22Rv1 (cell line): ENCODE data around the gene ACTR3C.

Source experiments
- H3K27ac ChIP-seq: fragments of 450-650 bp; 2 replicates; pipeline ENCODE4 v1.5.1; 2017
- ZFX ChIP-seq: fragments of 450-650 bp; IDR thresholded peaks from 2 replicates; pipeline ENCODE4 v1.6.1; 2017; ENCODE audit warnings: antibody characterized with exemption, borderline replicate concordance
- TF ChIP-seq, protein P1 (sequence below): fragments of 450-650 bp; IDR thresholded peaks from 2 replicates; pipeline ENCODE4 v1.5.1; 2017; ENCODE audit warnings: mild to moderate bottlenecking

The ACTR3C gene

DNA sequence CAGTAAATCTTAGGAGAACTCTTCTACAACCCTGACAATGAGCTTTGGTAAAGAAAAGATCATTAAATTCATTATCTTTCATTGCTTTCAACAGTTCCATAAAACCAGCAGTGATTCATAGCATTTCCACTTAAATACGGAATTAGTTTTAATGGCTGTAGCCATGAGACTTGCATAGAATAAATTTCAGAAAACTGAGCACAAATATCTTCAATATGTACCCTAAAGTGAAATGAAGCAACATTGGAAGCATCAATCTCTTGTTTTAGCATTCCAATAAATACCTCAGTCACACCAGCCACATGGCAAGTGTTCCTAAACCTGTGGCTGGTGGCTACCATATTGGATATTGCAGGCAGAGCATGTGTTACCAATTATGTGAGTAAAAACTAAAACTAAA, 21.7 kb upstream of the ACTR3C start:
- H3K27ac ChIP-seq = no peak overlapping the region
- no peak for TF ChIP-seq ZFX

GRCh38 chr7:150344299-150344698, 21.0 kb upstream of the ACTR3C start:
- TF ChIP-seq, protein P1, sequence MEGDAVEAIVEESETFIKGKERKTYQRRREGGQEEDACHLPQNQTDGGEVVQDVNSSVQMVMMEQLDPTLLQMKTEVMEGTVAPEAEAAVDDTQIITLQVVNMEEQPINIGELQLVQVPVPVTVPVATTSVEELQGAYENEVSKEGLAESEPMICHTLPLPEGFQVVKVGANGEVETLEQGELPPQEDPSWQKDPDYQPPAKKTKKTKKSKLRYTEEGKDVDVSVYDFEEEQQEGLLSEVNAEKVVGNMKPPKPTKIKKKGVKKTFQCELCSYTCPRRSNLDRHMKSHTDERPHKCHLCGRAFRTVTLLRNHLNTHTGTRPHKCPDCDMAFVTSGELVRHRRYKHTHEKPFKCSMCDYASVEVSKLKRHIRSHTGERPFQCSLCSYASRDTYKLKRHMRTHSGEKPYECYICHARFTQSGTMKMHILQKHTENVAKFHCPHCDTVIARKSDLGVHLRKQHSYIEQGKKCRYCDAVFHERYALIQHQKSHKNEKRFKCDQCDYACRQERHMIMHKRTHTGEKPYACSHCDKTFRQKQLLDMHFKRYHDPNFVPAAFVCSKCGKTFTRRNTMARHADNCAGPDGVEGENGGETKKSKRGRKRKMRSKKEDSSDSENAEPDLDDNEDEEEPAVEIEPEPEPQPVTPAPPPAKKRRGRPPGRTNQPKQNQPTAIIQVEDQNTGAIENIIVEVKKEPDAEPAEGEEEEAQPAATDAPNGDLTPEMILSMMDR = no peak
- no peak for TF ChIP-seq ZFX
- no peak overlapping the region for H3K27ac ChIP-seq

GRCh38 chr7:150343225-150343624, 19.9 kb upstream of the ACTR3C start:
- H3K27ac ChIP-seq = no peak overlapping the region
- TF ChIP-seq ZFX = no peak

GRCh38 chr7:150342121-150342408, 18.7 kb upstream of the ACTR3C start:
- H3K27ac ChIP-seq = no peak overlapping the region
- TF ChIP-seq, protein P1 = no peak
- TF ChIP-seq ZFX = no peak

- TF ChIP-seq, protein P1 = no peak
- H3K27ac ChIP-seq = no peak within 1 kb of the TSS
These were observed 18.1 kb upstream of the ACTR3C start, which contains the start of gene RARRES2 for GRCh38 chr7:150341263-150342120. TSS of gene RARRES2 (minus strand) at chr7:150341629. CDS start at chr7:150340609, 1,020 bp downstream.

- H3K27ac ChIP-seq = no peak overlapping the region
- TF ChIP-seq, protein P1 = no peak
- TF ChIP-seq ZFX = no peak
These were observed 17.5 kb upstream of the ACTR3C start for GRCh38 chr7:150340875-150341262.

- TF ChIP-seq, protein P1 = no peak
- TF ChIP-seq ZFX = no peak
- H3K27ac ChIP-seq = no peak overlapping the region
These were observed 16.8 kb upstream of the ACTR3C start for GRCh38 chr7:150340024-150340749.

DNA sequence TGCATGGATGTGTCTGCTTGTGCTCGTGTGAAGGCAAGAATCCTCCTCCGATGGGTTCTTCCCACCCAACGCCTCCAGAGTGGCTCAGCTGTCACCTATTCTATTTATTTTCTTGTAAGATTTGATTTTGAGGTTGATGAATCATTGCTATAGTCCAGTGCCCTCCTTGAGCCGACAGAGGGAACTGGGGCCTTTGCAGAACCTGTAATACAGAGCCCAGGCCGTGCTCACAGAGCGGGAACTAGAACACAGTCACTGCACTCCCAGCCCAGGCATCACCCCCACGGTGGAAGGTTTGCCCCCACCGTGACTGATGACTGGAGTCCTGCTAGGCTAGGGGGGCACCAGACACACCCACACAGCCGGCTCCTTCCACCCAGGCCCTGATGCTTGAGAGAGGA, 16.1 kb upstream of the ACTR3C start:
- TF ChIP-seq, protein P1 = no peak
- no peak for TF ChIP-seq ZFX
- no peak overlapping the region for H3K27ac ChIP-seq
